IMR-90 (cell line): ENCODE results near the gene LRRN2.

Experiments used
- BHLHE40 ChIP-seq: fragments of 150-350 bp; IDR thresholded peaks from 2 replicates; pipeline ENCODE4 v1.6.1; 2016; ENCODE audit warnings: mild to moderate bottlenecking, low read depth, low read length
- CEBPB ChIP-seq: IDR thresholded peaks from 2 replicates; pipeline ENCODE4 v1.6.1; 2012; ENCODE audit warnings: low read depth, low read length, improper control_type of control experiment
- CTCF ChIP-seq: conservative IDR thresholded peaks from 2 replicates; pipeline ENCODE4 v1.5.1; 2012; ENCODE audit warnings: mild to moderate bottlenecking, low read depth, low read length, improper control_type of control experiment
- FOS ChIP-seq: fragments of 150-350 bp; IDR thresholded peaks from 2 replicates; pipeline ENCODE4 v1.6.1; 2016; ENCODE audit warnings: low read depth, low read length
- MAFK ChIP-seq: IDR thresholded peaks from 2 replicates; pipeline ENCODE4 v1.6.1; 2012; ENCODE audit warnings: low read depth, low read length, improper control_type of control experiment
- MAZ ChIP-seq: IDR thresholded peaks from 2 replicates; pipeline ENCODE4 v1.6.1; 2012; ENCODE audit warnings: low read depth, mild to moderate bottlenecking, low read length, improper control_type of control experiment, moderate library complexity, borderline replicate concordance
- POLR2A ChIP-seq: IDR thresholded peaks from 2 replicates; pipeline ENCODE4 v1.6.1; 2012; ENCODE audit warnings: mild to moderate bottlenecking, low read depth, low read length
- RCOR1 ChIP-seq: IDR thresholded peaks from 2 replicates; pipeline ENCODE4 v1.6.1; 2012; ENCODE audit warnings: mild to moderate bottlenecking, low read length, improper control_type of control experiment; ENCODE audit not compliant: insufficient replicate concordance
- SMC3 ChIP-seq: fragments of 150-350 bp; IDR thresholded peaks from 2 replicates; pipeline ENCODE4 v1.6.1; 2016; ENCODE audit warnings: low read depth, mild to moderate bottlenecking, antibody characterized with exemption, low read length, moderate library complexity
- USF2 ChIP-seq: fragments of 150-350 bp; IDR thresholded peaks from 2 replicates; pipeline ENCODE4 v1.6.1; 2017; ENCODE audit warnings: mild to moderate bottlenecking, antibody characterized with exemption, low read length, low read depth

DNA sequence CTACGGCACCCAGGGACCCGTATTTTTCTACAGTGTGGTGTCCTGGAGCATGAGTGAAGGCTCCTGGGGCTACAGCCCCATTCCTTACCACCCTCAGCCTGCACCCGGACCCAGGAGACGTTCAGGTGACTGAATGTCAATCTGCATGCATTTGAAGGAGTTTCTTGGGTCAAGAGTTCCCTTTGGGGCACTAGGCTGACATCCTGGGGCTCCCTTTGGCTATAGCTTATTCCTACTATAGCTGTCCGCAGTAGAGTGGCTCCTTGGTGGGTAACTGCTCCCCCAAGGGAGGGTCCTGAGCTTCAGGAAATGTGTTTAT is 19.9 kb upstream of the LRRN2 start:
- TF ChIP-seq CTCF (no peak), POLR2A (no peak), RCOR1 (no peak), MAZ (no peak), CEBPB (no peak), USF2 (no peak), MAFK (no peak), SMC3 (no peak), FOS (no peak), BHLHE40 (no peak)
